Lung microvascular endothelial cell (primary cell): ENCODE data around the gene PGAP2. TPM values are rescaled to one million over a fixed set of nuclear protein-coding genes. Genes with fewer than 3 reads are reported as not detected.
"Not testable (repeated sequence)": the region's sequence is repeated elsewhere in the genome, so short reads cannot be mapped to it uniquely, and the experiment has no call there.

Experiments used
- DNase-seq, 2 donors: peaks; one replicate each; pipeline versions ENCODE4 v3.0.0 to v3.0.0-alpha.2; 2010; ENCODE audit warnings: low read depth in 2 of 2
- total RNA-seq: library from RNA; depleted of rRNA; stranded (reverse); fragments of >200 nt; gene quantifications from 2 replicates; pipeline ENCODE4 v1.2.1, GENCODE V29; 2014

PGAP2 gene
- total RNA-seq = 8.7 and 9.3 TPM in 2 replicates

- DNase-seq = peak; percentile 55 to 60
Observed at GRCh38 chr11:3807909-3808860, at the start of gene PGAP2. Gene PGAP2 (plus strand): TSS chr11:3808560. CDS start chr11:3811260, 2,700 bp downstream.

- DNase-seq = no peak
Observed at GRCh38 chr11:3764266-3764665, 44.1 kb upstream of the PGAP2 start.

- DNase-seq = not testable (repeated sequence)
Observed at GRCh38 chr11:3766836-3767235, 41.5 kb upstream of the PGAP2 start.

GRCh38 chr11:3767536-3767935 is 40.8 kb upstream of the PGAP2 start:
- no peak for DNase-seq

- DNase-seq = no peak
Observed at GRCh38 chr11:3773180-3773579, 35.2 kb upstream of the PGAP2 start.

- no peak for DNase-seq
Observed at GRCh38 chr11:3775736-3776406, 32.5 kb upstream of the PGAP2 start.

GRCh38 chr11:3781423-3781822 is 26.9 kb upstream of the PGAP2 start:
- DNase-seq = peak in 1 of 2 donors; percentile 18

- no peak for DNase-seq
Observed at GRCh38 chr11:3782963-3783362, 25.4 kb upstream of the PGAP2 start.

GRCh38 chr11:3783611-3784010 is 24.7 kb upstream of the PGAP2 start:
- no peak for DNase-seq

- peak; percentile 9 to 26 for DNase-seq
Observed at GRCh38 chr11:3786781-3787428, 21.5 kb upstream of the PGAP2 start.

GRCh38 chr11:3794387-3794786 is 14.0 kb upstream of the PGAP2 start:
- not testable (repeated sequence) for DNase-seq

- no peak for DNase-seq
Observed at GRCh38 chr11:3795131-3796001, 13.0 kb upstream of the PGAP2 start.

GRCh38 chr11:3796002-3796311 is 12.4 kb upstream of the PGAP2 start:
- no peak for DNase-seq

GRCh38 chr11:3796346-3796745 is 12.0 kb upstream of the PGAP2 start:
- peak in 1 of 2 donors; percentile 24 for DNase-seq

GRCh38 chr11:3796801-3797328 is 11.5 kb upstream of the PGAP2 start:
- no peak for DNase-seq

GRCh38 chr11:3797329-3798090 is 10.8 kb upstream of the PGAP2 start, which contains the start of gene NUP98:
Gene NUP98 (minus strand): TSS chr11:3797554. CDS start chr11:3782117, 15,437 bp downstream.
- DNase-seq = peak; percentile 100

- DNase-seq = no peak
Observed at GRCh38 chr11:3799143-3799542, 9.2 kb upstream of the PGAP2 start.

GRCh38 chr11:3799873-3800272 is 8.5 kb upstream of the PGAP2 start:
- DNase-seq = no peak

GRCh38 chr11:3802011-3802790 is 6.2 kb upstream of the PGAP2 start:
- no peak for DNase-seq
